K562 (cell line): ENCODE data around the gene CELSR3. TPM values are rescaled to one million over a fixed set of nuclear protein-coding genes. Genes with fewer than 3 reads are reported as not detected.

Experiments used
- CBFA2T3 ChIP-seq: fragments of 450-650 bp; IDR thresholded peaks from 2 replicates; pipeline ENCODE4 v1.6.1; 2017
- CLOCK ChIP-seq: fragments of 250-450 bp; sonication (Bioruptor Pico); IDR thresholded peaks from 2 replicates; pipeline ENCODE4 v1.4.0; 2020; ENCODE audit warnings: mild to moderate bottlenecking, moderate library complexity, borderline replicate concordance
- CREB3L1 ChIP-seq: fragments of 450-650 bp; IDR thresholded peaks from 2 replicates; pipeline ENCODE4 v1.6.1; 2014; ENCODE audit warnings: low read depth, mild to moderate bottlenecking, moderate library complexity, borderline replicate concordance
- E2F3 ChIP-seq: fragments of 250-450 bp; sonication (Bioruptor Pico); IDR thresholded peaks from 2 replicates; pipeline ENCODE4 v1.4.0; 2020; ENCODE audit warnings: mild to moderate bottlenecking
- HLTF ChIP-seq: fragments of 450-650 bp; IDR thresholded peaks from 2 replicates; pipeline ENCODE4 v1.6.1; 2016
- HMG20A ChIP-seq: fragments of 450-650 bp; formaldehyde crosslinking; conservative IDR thresholded peaks from 2 replicates; pipeline ENCODE4 v1.4.0; 2020; ENCODE audit warnings: mild to moderate bottlenecking, mixed read lengths
- IRF1 ChIP-seq: sonication (generic); formaldehyde crosslinking; IDR thresholded peaks from 2 replicates; pipeline ENCODE4 v1.8.0; 2022; ENCODE audit warnings: missing genetic modification reagents, mild to moderate bottlenecking, borderline replicate concordance
- IRF9 ChIP-seq: fragments of 450-650 bp; IDR thresholded peaks from 2 replicates; pipeline ENCODE4 v1.6.1; 2016; ENCODE audit warnings: missing biosample characterization, missing genetic modification characterization
- KDM4B ChIP-seq, 2 experiments: fragments of 450-650 bp in 1 of 2; sonication (generic) in 1 of 2; IDR thresholded peaks; 2 replicates each; pipeline ENCODE4 v1.6.1; 2016 to 2017; ENCODE audit warnings: borderline replicate concordance in 2 of 2, antibody characterized with exemption in 1 of 2, low read depth in 1 of 2, mild to moderate bottlenecking in 1 of 2
- KDM5B ChIP-seq: fragments of 200-600 bp; sonication (generic); IDR thresholded peaks from 2 replicates; pipeline ENCODE4 v1.6.1; 2012; ENCODE audit warnings: low read depth, mild to moderate bottlenecking, moderate library complexity, low read length, control low read depth, inconsistent platforms; ENCODE audit not compliant: insufficient replicate concordance
- MEIS2 ChIP-seq: fragments of 450-650 bp; IDR thresholded peaks from 2 replicates; pipeline ENCODE4 v1.6.1; 2014; ENCODE audit warnings: mild to moderate bottlenecking; ENCODE audit not compliant: partially characterized antibody
- PRDM10 ChIP-seq: fragments of 450-650 bp; IDR thresholded peaks from 2 replicates; pipeline ENCODE4 v1.6.1; 2018; ENCODE audit not compliant: partially characterized antibody
- RFX1 ChIP-seq: fragments of 450-650 bp; IDR thresholded peaks from 2 replicates; pipeline ENCODE4 v1.6.1; 2016; ENCODE audit warnings: mild to moderate bottlenecking, moderate library complexity
- SREBF2 ChIP-seq: sonication (generic); formaldehyde crosslinking; IDR thresholded peaks from 2 replicates; pipeline ENCODE4 v1.4.0; 2020; ENCODE audit warnings: mild to moderate bottlenecking, missing genetic modification reagents
- STAG1 ChIP-seq: sonication (generic); formaldehyde crosslinking; IDR thresholded peaks from 2 replicates; pipeline ENCODE4 v1.5.0; 2020; ENCODE audit warnings: missing genetic modification reagents, borderline replicate concordance
- TCF3 ChIP-seq: sonication (generic); formaldehyde crosslinking; IDR thresholded peaks from 2 replicates; pipeline ENCODE4 v1.4.0; 2020; ENCODE audit warnings: mild to moderate bottlenecking, missing genetic modification reagents
- ZNF12 ChIP-seq: sonication (generic); formaldehyde crosslinking; IDR thresholded peaks from 2 replicates; pipeline ENCODE4 v1.4.0; 2020; ENCODE audit warnings: mild to moderate bottlenecking, missing genetic modification reagents
- ZNF253 ChIP-seq: fragments of 250-450 bp; sonication (Bioruptor Pico); conservative IDR thresholded peaks from 2 replicates; pipeline ENCODE4 v1.6.1; 2021; ENCODE audit warnings: mild to moderate bottlenecking
- polyA plus RNA-seq, 8 experiments: library from polyadenylated mRNA; depleted of rRNA in 4 of 8; stranded (reverse) in 5 of 8; unstranded in 3 of 8; fragments of >200 nt; fragmentation: Nextera tagmentation in 2 of 8; fragmentation: Illumina TruSeq in 1 of 8; extraction: Ambion mirVana in 2 of 8; extraction: Trizol in 1 of 8; gene quantifications; 2 replicates each; pipeline versions ENCODE4 v1.2.1 to v1.2.3, GENCODE V29; 2011 to 2014; ENCODE audit warnings: inconsistent platforms in 1 of 8, missing spikeins in 1 of 8
- total RNA-seq, 7 experiments: library from RNA; depleted of rRNA in 6 of 7; stranded (reverse); fragments of >200 nt in 6 of 7; fragmentation: Illumina TruSeq in 2 of 7; extraction: Trizol in 2 of 7; gene quantifications; 2 replicates each; pipeline versions ENCODE4 v1.2.1 to v1.2.3, GENCODE V29; 2011 to 2021; ENCODE audit warnings: low replicate concordance in 1 of 7

Gene CELSR3
- total and polyA plus RNA-seq, 9 of the 15 experiments (the other 6 are each of a cell fraction or from before 2014, with no cell fraction given) = 0.10 to 2.7 (median 0.76) TPM

GRCh38 chr3:48635222-48636021 lies 27.3 kb downstream of the CELSR3 start, which contains the start of gene SLC26A6 (continued):
- TF ChIP-seq CLOCK (CRISPR knock-in tag) (no peak), HLTF (no peak), MEIS2 (no peak), STAG1 (CRISPR knock-in tag) (no peak), KDM4B (IDR thresholded peaks at IDR 0.05; ENCODE audit: borderline replicate concordance in 2 of 2, low read depth in 1 of 2) (no peak), KDM5B (peak; percentile 57), IRF9 (no peak), CBFA2T3 (no peak), SREBF2 (CRISPR knock-in tag) (no peak), ZNF12 (CRISPR knock-in tag) (no peak), CREB3L1 (0 out of 2 replicates have a peak, but pooled peaks have one; percentile 13), PRDM10 (peak; percentile 57), RFX1 (no peak), ZNF253 (CRISPR knock-in tag) (no peak), E2F3 (CRISPR knock-in tag) (no peak), IRF1 (CRISPR knock-in tag) (no peak), TCF3 (no peak), HMG20A (no peak)
